SK-N-SH (cell line): Measurements from ENCODE around the gene NFE2. TPM values are rescaled to one million over a fixed set of nuclear protein-coding genes. Genes with fewer than 3 reads are reported as not detected.

Experiments
- CTCF ChIA-PET: fragments of 300-600, 350-600 bp; formaldehyde crosslinking; extraction: SDS; loops from one replicate; lab custom pipeline; 2021; lab: Yijun Ruan, JAX
- POLR2A ChIA-PET: fragments of 350-600 bp; sonication (Branson Sonifier 250); formaldehyde crosslinking; extraction: SDS; loops from one replicate; lab custom pipeline; 2020; ENCODE audit warnings: antibody characterized with exemption, inconsistent platforms; lab: Yijun Ruan, JAX
- DNase-seq: peaks from one replicate; pipeline ENCODE4 v3.0.0; 2012
- H2AFZ ChIP-seq: fragments of 200-600 bp; sonication (generic); 2 replicates; pipeline ENCODE4 v1.8.1; 2016; ENCODE audit warnings: antibody characterized with exemption, mild to moderate bottlenecking, low read depth
- H3F3A ChIP-seq: fragments of 200-600 bp; sonication (generic); replicated peaks from 2 replicates; pipeline ENCODE3; 2016; ENCODE audit warnings: antibody characterized with exemption, mild to moderate bottlenecking; ENCODE audit not compliant: insufficient read depth
- H3K27ac ChIP-seq, 2 experiments: fragments of 200-500 bp in 1 of 2; fragments of 200-600 bp in 1 of 2; sonication (Bioruptor generic) in 1 of 2; sonication (generic), shearing (Covaris generic) in 1 of 2; 2 replicates each; pipeline versions ENCODE4 v1.5.1 to v1.6.1; 2014 to 2016; ENCODE audit warnings: low read depth in 2 of 2, inconsistent platforms in 1 of 2, low read length in 1 of 2, mild to moderate bottlenecking in 1 of 2, mixed read lengths in 1 of 2
- H3K27me3 ChIP-seq: fragments of 200-600 bp; sonication (generic), shearing (Covaris generic); 2 replicates; pipeline ENCODE4 v1.6.1; 2016; ENCODE audit warnings: mixed run types; ENCODE audit not compliant: insufficient read depth
- H3K36me3 ChIP-seq, 2 experiments: fragments of 200-500 bp in 1 of 2; fragments of 200-600 bp in 1 of 2; sonication (Bioruptor generic) in 1 of 2; sonication (generic) in 1 of 2; replicated peaks in 1 of 2; 2 replicates each; pipeline versions ENCODE3 to v1.5.1; 2014 to 2016; ENCODE audit warnings: low read length in 1 of 2, mild to moderate bottlenecking in 1 of 2; ENCODE audit not compliant: insufficient read depth in 2 of 2, control insufficient read depth in 1 of 2
- H3K4me1 ChIP-seq, 2 experiments: fragments of 200-500 bp in 1 of 2; fragments of 200-600 bp in 1 of 2; sonication (Bioruptor generic) in 1 of 2; sonication (generic), shearing (Covaris generic) in 1 of 2; 2 replicates each; pipeline versions ENCODE4 v1.5.1 to v1.6.1; 2014 to 2016; ENCODE audit warnings: low read depth in 1 of 2, low read length in 1 of 2, mixed run types in 1 of 2; ENCODE audit not compliant: insufficient read depth in 2 of 2, control insufficient read depth in 1 of 2
- H3K4me2 ChIP-seq: fragments of 200-600 bp; sonication (generic), shearing (Covaris generic); 2 replicates; pipeline ENCODE4 v1.6.1; 2017; ENCODE audit warnings: mixed run types
- H3K4me3 ChIP-seq, 2 experiments: fragments of 200-500 bp in 1 of 2; fragments of 200-600 bp in 1 of 2; sonication (Bioruptor generic) in 1 of 2; sonication (generic), shearing (Covaris generic) in 1 of 2; 2 replicates each; pipeline versions ENCODE4 v1.5.1 to v1.8.1; 2014 to 2016; ENCODE audit warnings: low read depth in 2 of 2, inconsistent platforms in 1 of 2, low read length in 1 of 2, mild to moderate bottlenecking in 1 of 2, mixed read lengths in 1 of 2, moderate library complexity in 1 of 2
- H3K79me2 ChIP-seq: fragments of 200-600 bp; sonication (generic); 2 replicates; pipeline ENCODE4 v1.8.1; 2017; ENCODE audit warnings: mild to moderate bottlenecking; ENCODE audit not compliant: insufficient read depth
- H3K9ac ChIP-seq: fragments of 200-600 bp; sonication (generic); 2 replicates; pipeline ENCODE4 v1.6.1; 2017; ENCODE audit warnings: mixed run types
- H3K9me2 ChIP-seq: fragments of 200-600 bp; sonication (generic); 2 replicates; pipeline ENCODE4 v1.6.1; 2017; ENCODE audit warnings: mixed run types
- H3K9me3 ChIP-seq: fragments of 200-600 bp; sonication (generic); 2 replicates; pipeline ENCODE4 v1.6.1; 2017; ENCODE audit warnings: mixed run types, mild to moderate bottlenecking, moderate library complexity
- H4K20me1 ChIP-seq: fragments of 200-600 bp; sonication (generic); 2 replicates; pipeline ENCODE4 v1.6.1; 2017; ENCODE audit warnings: mild to moderate bottlenecking, mixed run types; ENCODE audit not compliant: insufficient read depth
- CTCF ChIP-seq: fragments of 200-600 bp; sonication (generic); IDR thresholded peaks from 2 replicates; pipeline ENCODE4 v1.6.1; 2017; ENCODE audit warnings: antibody characterized with exemption, mild to moderate bottlenecking, moderate library complexity
- FOSL2 ChIP-seq: IDR thresholded peaks from 2 replicates; pipeline ENCODE4 v1.4.0; 2012; ENCODE audit warnings: low read depth, mild to moderate bottlenecking, moderate library complexity, borderline replicate concordance
- FOXJ3 ChIP-seq: sonication (generic); formaldehyde crosslinking; IDR thresholded peaks from 2 replicates; pipeline ENCODE4 v1.5.1; 2020; ENCODE audit warnings: mild to moderate bottlenecking, missing genetic modification reagents
- GABPA ChIP-seq: IDR thresholded peaks from 2 replicates; pipeline ENCODE4 v1.4.0; 2012; ENCODE audit warnings: low read depth, mild to moderate bottlenecking
- NFIC ChIP-seq: IDR thresholded peaks from 2 replicates; pipeline ENCODE4 v1.4.0; 2012; ENCODE audit warnings: borderline replicate concordance
- NRF1 ChIP-seq: IDR thresholded peaks from 2 replicates; pipeline ENCODE4 v1.6.1; 2012; ENCODE audit warnings: low read depth, mild to moderate bottlenecking, low read length
- RCOR1 ChIP-seq: fragments of 150-350 bp; IDR thresholded peaks from 2 replicates; pipeline ENCODE4 v1.6.1; 2017; ENCODE audit warnings: antibody characterized with exemption, low read length
- SIN3A ChIP-seq: IDR thresholded peaks from 2 replicates; pipeline ENCODE4 v1.6.1; 2012; ENCODE audit warnings: low read depth, mild to moderate bottlenecking, low read length, moderate library complexity, borderline replicate concordance
- SMC3 ChIP-seq: IDR thresholded peaks from 2 replicates; pipeline ENCODE4 v1.6.1; 2012; ENCODE audit warnings: low read depth, low read length, improper control_type of control experiment
- YY1 ChIP-seq: IDR thresholded peaks from 2 replicates; pipeline ENCODE4 v1.4.0; 2012; ENCODE audit warnings: low read depth, mild to moderate bottlenecking
- WGBS: methylation state at CpG from one replicate; pipeline ENCODE4 v1.1.6; 2017; ENCODE audit warnings: low lambda C conversion rate; 5-methylcytosine and 5-hydroxymethylcytosine counted together
- polyA plus RNA-seq, 3 experiments: library from polyadenylated mRNA; depleted of rRNA; stranded (reverse); fragments of >200 nt; gene quantifications; 2 replicates each; pipeline ENCODE4 v1.2.3, GENCODE V29; 2012
- TF ChIP-seq, protein P1 (sequence below): IDR thresholded peaks from 2 replicates; pipeline ENCODE4 v1.4.0; 2012; ENCODE audit warnings: low read depth, borderline replicate concordance
- TF ChIP-seq, protein P2 (sequence below): IDR thresholded peaks from 2 replicates; pipeline ENCODE4 v1.4.0; 2012; ENCODE audit warnings: low read depth, borderline replicate concordance
- TF ChIP-seq, protein P3 (sequence below): fragments of 150-350 bp; IDR thresholded peaks from 2 replicates; pipeline ENCODE4 v1.6.1; 2017; ENCODE audit warnings: antibody characterized with exemption, low read length, low read depth, borderline replicate concordance
- TF ChIP-seq, protein P4 (sequence below): IDR thresholded peaks from 2 replicates; pipeline ENCODE4 v1.6.1; 2012; ENCODE audit warnings: mild to moderate bottlenecking, low read depth, low read length, moderate library complexity

Gene NFE2
- polyA plus RNA-seq, 1 of the 3 experiments (the other 2 are of a cell fraction), result 0.25 TPM

- TF ChIP-seq SIN3A, result no peak
- 58% methylated on average over 1 of the region's 1 CpG for WGBS
- H3K36me3 ChIP-seq, result peaks cover 14 to 25% of the 10 kb centered on the region in 2 experiments
- no peak overlapping the region for H3K4me3 ChIP-seq
- no peaks in the 10 kb centered on the region for H3K27me3 ChIP-seq
- no peak overlapping the region for H2AFZ ChIP-seq
- CTCF ChIA-PET, result interaction anchor here (1.0 to 1.6 kb wide), 6 partner anchors 9 to 107 kb away, joined by 3 to 5 read pairs (median 4); no protein-coding TSS in a partner anchor
- peaks cover 0 to 6% of the 10 kb centered on the region in 2 experiments; a peak in 1 of 4 replicates for H3K4me1 ChIP-seq
- POLR2A ChIA-PET, result interaction anchor here (2.9 kb wide), 1 partner anchor 8 kb away, joined by 9 read pairs; the partner anchor contains the start of genes CBX5 and HNRNPA1
- H3F3A ChIP-seq, result peaks cover 13% of the 10 kb centered on the region
- H3K27ac ChIP-seq, result peak overlapping the region in 1 of 2 experiments; percentile 9; a peak in 1 of 4 replicates
- no peak for DNase-seq
- H3K9ac ChIP-seq, result no peak overlapping the region
- peaks cover 99% of the 10 kb centered on the region for H3K79me2 ChIP-seq
- H3K9me2 ChIP-seq, result no peaks in the 10 kb centered on the region
- no peaks in the 10 kb centered on the region for H4K20me1 ChIP-seq
- no peak overlapping the region for H3K4me2 ChIP-seq
- no peaks in the 10 kb centered on the region for H3K9me3 ChIP-seq
These were observed 28.6 kb downstream of the NFE2 start for GRCh38 chr12:54272214-54272613.

- Histone ChIP-seq H3K4me2 (no peak overlapping the region), H3F3A (peaks cover 9% of the 10 kb centered on the region), H3K27me3 (no peaks in the 10 kb centered on the region), H3K79me2 (peaks cover 99% of the 10 kb centered on the region), H3K27ac (no peak overlapping the region), H3K4me3 (no peak overlapping the region), H3K4me1 (peaks cover 0 to 4% of the 10 kb centered on the region in 2 experiments; a peak in 1 of 4 replicates), H4K20me1 (no peaks in the 10 kb centered on the region), H3K9me2 (no peaks in the 10 kb centered on the region), H3K9me3 (no peaks in the 10 kb centered on the region), H2AFZ (no peak overlapping the region), H3K36me3 (peaks cover 14 to 25% of the 10 kb centered on the region in 2 experiments)
- 100% methylated on average over 2 of the region's 2 CpGs for WGBS
- TF ChIP-seq FOXJ3 (CRISPR knock-in tag) (no peak), NFIC (no peak), YY1 (no peak), RCOR1 (no peak), FOSL2 (no peak), CTCF (no peak), NRF1 (no peak), SMC3 (no peak), GABPA (no peak)
- TF ChIP-seq, protein P1, sequence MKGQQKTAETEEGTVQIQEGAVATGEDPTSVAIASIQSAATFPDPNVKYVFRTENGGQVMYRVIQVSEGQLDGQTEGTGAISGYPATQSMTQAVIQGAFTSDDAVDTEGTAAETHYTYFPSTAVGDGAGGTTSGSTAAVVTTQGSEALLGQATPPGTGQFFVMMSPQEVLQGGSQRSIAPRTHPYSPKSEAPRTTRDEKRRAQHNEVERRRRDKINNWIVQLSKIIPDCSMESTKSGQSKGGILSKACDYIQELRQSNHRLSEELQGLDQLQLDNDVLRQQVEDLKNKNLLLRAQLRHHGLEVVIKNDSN, result no peak
- TF ChIP-seq, protein P2, sequence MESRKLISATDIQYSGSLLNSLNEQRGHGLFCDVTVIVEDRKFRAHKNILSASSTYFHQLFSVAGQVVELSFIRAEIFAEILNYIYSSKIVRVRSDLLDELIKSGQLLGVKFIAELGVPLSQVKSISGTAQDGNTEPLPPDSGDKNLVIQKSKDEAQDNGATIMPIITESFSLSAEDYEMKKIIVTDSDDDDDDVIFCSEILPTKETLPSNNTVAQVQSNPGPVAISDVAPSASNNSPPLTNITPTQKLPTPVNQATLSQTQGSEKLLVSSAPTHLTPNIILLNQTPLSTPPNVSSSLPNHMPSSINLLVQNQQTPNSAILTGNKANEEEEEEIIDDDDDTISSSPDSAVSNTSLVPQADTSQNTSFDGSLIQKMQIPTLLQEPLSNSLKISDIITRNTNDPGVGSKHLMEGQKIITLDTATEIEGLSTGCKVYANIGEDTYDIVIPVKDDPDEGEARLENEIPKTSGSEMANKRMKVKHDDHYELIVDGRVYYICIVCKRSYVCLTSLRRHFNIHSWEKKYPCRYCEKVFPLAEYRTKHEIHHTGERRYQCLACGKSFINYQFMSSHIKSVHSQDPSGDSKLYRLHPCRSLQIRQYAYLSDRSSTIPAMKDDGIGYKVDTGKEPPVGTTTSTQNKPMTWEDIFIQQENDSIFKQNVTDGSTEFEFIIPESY, result no peak
- TF ChIP-seq, protein P3, sequence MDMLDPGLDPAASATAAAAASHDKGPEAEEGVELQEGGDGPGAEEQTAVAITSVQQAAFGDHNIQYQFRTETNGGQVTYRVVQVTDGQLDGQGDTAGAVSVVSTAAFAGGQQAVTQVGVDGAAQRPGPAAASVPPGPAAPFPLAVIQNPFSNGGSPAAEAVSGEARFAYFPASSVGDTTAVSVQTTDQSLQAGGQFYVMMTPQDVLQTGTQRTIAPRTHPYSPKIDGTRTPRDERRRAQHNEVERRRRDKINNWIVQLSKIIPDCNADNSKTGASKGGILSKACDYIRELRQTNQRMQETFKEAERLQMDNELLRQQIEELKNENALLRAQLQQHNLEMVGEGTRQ, result no peak
- TF ChIP-seq, protein P4, sequence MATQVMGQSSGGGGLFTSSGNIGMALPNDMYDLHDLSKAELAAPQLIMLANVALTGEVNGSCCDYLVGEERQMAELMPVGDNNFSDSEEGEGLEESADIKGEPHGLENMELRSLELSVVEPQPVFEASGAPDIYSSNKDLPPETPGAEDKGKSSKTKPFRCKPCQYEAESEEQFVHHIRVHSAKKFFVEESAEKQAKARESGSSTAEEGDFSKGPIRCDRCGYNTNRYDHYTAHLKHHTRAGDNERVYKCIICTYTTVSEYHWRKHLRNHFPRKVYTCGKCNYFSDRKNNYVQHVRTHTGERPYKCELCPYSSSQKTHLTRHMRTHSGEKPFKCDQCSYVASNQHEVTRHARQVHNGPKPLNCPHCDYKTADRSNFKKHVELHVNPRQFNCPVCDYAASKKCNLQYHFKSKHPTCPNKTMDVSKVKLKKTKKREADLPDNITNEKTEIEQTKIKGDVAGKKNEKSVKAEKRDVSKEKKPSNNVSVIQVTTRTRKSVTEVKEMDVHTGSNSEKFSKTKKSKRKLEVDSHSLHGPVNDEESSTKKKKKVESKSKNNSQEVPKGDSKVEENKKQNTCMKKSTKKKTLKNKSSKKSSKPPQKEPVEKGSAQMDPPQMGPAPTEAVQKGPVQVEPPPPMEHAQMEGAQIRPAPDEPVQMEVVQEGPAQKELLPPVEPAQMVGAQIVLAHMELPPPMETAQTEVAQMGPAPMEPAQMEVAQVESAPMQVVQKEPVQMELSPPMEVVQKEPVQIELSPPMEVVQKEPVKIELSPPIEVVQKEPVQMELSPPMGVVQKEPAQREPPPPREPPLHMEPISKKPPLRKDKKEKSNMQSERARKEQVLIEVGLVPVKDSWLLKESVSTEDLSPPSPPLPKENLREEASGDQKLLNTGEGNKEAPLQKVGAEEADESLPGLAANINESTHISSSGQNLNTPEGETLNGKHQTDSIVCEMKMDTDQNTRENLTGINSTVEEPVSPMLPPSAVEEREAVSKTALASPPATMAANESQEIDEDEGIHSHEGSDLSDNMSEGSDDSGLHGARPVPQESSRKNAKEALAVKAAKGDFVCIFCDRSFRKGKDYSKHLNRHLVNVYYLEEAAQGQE, result no peak
- TF ChIP-seq, all 33 proteins: peak for 0
- POLR2A ChIA-PET, result interaction anchor here (2.9 kb wide), 1 partner anchor 10 kb away, joined by 9 read pairs; the partner anchor contains the start of genes CBX5 and HNRNPA1
- no peak for DNase-seq
- CTCF ChIA-PET, result interaction anchor here (1.1 to 1.5 kb wide), 3 partner anchors 18 to 109 kb away, joined by 3 to 5 read pairs (median 3); no protein-coding TSS in a partner anchor
- H3K9ac ChIP-seq, result no peak overlapping the region
These were observed 30.5 kb downstream of the NFE2 start for GRCh38 chr12:54270345-54270744.
